GM12875 (cell line): ENCODE data around the gene SART3.
"Not testable (repeated sequence)": the region's sequence is repeated elsewhere in the genome, so short reads cannot be mapped to it uniquely, and the experiment has no call there.

Experiments used
- H3K4me3 ChIP-seq: one replicate; pipeline ENCODE4 v1.5.1; 2011; ENCODE audit warnings: low read depth, low read length, control low read depth
- TF ChIP-seq, protein P1 (sequence below): IDR thresholded peaks from 2 replicates; pipeline ENCODE4 v1.5.1; 2011; ENCODE audit warnings: low read depth, mild to moderate bottlenecking, control low read depth, inconsistent platforms, low read length, moderate library complexity, borderline replicate concordance; ENCODE audit not compliant: insufficient read depth

Gene SART3

GRCh38 chr12:108595711-108596647 lies 35.0 kb upstream of the SART3 start:
- H3K4me3 ChIP-seq: no peak overlapping the region
- TF ChIP-seq, protein P1, sequence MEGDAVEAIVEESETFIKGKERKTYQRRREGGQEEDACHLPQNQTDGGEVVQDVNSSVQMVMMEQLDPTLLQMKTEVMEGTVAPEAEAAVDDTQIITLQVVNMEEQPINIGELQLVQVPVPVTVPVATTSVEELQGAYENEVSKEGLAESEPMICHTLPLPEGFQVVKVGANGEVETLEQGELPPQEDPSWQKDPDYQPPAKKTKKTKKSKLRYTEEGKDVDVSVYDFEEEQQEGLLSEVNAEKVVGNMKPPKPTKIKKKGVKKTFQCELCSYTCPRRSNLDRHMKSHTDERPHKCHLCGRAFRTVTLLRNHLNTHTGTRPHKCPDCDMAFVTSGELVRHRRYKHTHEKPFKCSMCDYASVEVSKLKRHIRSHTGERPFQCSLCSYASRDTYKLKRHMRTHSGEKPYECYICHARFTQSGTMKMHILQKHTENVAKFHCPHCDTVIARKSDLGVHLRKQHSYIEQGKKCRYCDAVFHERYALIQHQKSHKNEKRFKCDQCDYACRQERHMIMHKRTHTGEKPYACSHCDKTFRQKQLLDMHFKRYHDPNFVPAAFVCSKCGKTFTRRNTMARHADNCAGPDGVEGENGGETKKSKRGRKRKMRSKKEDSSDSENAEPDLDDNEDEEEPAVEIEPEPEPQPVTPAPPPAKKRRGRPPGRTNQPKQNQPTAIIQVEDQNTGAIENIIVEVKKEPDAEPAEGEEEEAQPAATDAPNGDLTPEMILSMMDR: no peak

GRCh38 chr12:108594960-108595710 lies 34.2 kb upstream of the SART3 start:
- H3K4me3 ChIP-seq: no peak overlapping the region
- TF ChIP-seq, protein P1: no peak

GRCh38 chr12:108594323-108594903 lies 33.4 kb upstream of the SART3 start:
- TF ChIP-seq, protein P1: no peak
- H3K4me3 ChIP-seq: no peak overlapping the region

DNA sequence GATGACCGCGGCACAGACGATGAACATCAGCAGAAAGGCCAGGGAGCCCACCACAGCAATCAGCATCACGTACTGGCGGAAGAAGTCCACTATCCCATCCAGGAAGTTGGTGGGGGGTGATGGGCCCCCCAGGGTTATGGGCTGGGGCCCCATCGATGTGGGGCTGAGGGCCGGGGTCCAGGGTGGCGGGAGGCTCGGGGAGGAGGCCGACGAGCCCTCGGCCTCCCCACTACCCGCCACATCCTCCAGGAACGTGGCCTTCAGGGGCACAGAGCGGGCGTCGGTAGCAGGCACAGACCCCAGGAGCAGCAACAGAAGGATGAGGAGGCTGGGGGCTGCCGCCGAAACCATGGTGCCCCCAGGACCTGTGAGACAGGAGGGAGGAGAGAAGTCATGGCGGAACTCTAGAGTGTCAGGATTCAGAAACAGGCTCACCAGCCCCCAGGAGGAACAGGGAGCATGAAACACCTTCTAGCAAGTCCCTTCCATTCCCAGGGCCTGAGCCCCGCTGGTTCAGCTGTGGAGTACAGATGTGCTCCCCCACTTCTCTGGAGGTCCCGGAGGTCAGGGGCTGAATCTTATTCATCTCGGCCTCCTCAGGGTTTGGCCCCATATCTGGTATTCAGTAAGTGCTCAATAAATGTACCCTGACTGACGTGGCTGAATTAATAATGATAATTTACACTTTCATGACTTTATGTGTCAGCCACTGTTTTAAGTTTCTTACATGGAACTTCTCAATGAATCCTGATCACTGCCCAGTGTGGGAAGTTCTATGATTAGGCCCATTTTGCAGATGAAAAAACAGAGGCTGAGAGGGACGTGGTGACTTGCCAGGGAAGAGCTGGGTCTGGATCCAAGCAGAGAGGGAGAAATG lies 31.3 kb upstream of the SART3 start:
- TF ChIP-seq, protein P1: no peak
- H3K4me3 ChIP-seq: no peak overlapping the region

- TF ChIP-seq, protein P1: no peak
- no peak overlapping the region for H3K4me3 ChIP-seq
Measured at GRCh38 chr12:108591267-108591980, 30.5 kb upstream of the SART3 start.

- H3K4me3 ChIP-seq: not testable (repeated sequence)
Measured at GRCh38 chr12:108590463-108590862, 29.5 kb upstream of the SART3 start.

DNA sequence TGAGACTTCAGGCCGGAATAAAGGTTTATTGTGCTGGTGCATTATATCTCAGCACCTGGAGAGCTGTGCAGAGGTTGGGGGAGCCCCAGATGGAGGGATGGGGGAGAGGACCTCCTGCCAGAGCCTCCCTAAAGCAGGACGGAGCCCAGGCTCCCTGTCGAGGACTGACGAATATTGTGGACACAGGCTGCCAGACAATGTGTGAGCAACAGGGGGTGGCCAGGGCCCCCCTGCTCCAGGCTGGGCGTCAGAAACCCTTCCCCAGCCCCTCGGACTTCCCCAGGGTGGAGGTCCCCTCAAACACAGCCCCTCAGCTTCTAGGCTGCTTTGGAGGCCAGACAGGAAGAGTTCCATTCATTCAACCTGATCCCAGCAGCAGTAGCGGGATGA lies 28.9 kb upstream of the SART3 start:
- TF ChIP-seq, protein P1: no peak
- H3K4me3 ChIP-seq: no peak overlapping the region
